Gastroesophageal sphincter (tissue), 4 donors: ENCODE results near the gene KIF13A. TPM values are rescaled to one million over a fixed set of nuclear protein-coding genes. Genes with fewer than 3 reads are reported as not detected.

Experiments
- ATAC-seq: fragments of 150-250 bp; one replicate; pipeline ENCODE4 v1.9.1; 2016; ENCODE audit warnings: mild to moderate bottlenecking, moderate library complexity
- H3K27ac ChIP-seq, 4 donors: fragments of 200-600 bp; sonication (generic) in 3 of 4; 1 replicate in 3 of 4; 2 replicates in 1 of 4; pipeline ENCODE4 v1.5.1; 2016 to 2019
- H3K27me3 ChIP-seq: fragments of 200-600 bp; sonication (generic); one replicate; pipeline ENCODE4 v1.5.1; 2019
- H3K36me3 ChIP-seq, 2 donors: fragments of 200-600 bp; sonication (generic); one replicate each; pipeline ENCODE4 v1.5.1; 2019; ENCODE audit warnings: control low read depth in 1 of 2
- H3K4me1 ChIP-seq, 3 donors: fragments of 200-600 bp; sonication (generic); 1 replicate in 2 of 3; 2 replicates in 1 of 3; pipeline ENCODE4 v1.5.1; 2016 to 2019; ENCODE audit warnings: control low read depth in 2 of 3
- H3K4me3 ChIP-seq, 2 donors: fragments of 200-600 bp; sonication (generic); one replicate each; pipeline ENCODE4 v1.5.1; 2019; ENCODE audit warnings: mild to moderate bottlenecking in 1 of 2, moderate library complexity in 1 of 2
- H3K9me3 ChIP-seq, 3 donors: fragments of 200-600 bp; sonication (generic); one replicate each; pipeline ENCODE4 v1.5.1; 2017 to 2019; ENCODE audit warnings: control low read depth in 2 of 3
- EP300 ChIP-seq: sonication (generic); formaldehyde crosslinking; IDR thresholded peaks from one replicate; pipeline ENCODE4 v1.6.1; 2017; ENCODE audit warnings: antibody characterized with exemption, mild to moderate bottlenecking
- POLR2A ChIP-seq, 2 donors: fragments of 450-650 bp; IDR thresholded peaks; one replicate each; pipeline ENCODE4 v1.6.1; 2017; ENCODE audit warnings: antibody characterized with exemption in 2 of 2, mild to moderate bottlenecking in 2 of 2, moderate library complexity in 1 of 2
- POLR2AphosphoS5 ChIP-seq: sonication (generic); formaldehyde crosslinking; IDR thresholded peaks from one replicate; pipeline ENCODE4 v1.6.1; 2017; ENCODE audit warnings: antibody characterized with exemption
- WGBS, 2 donors: methylation state at CpG; one replicate each; pipeline ENCODE4 v1.1.5; 2018; ENCODE audit warnings: low coverage in 1 of 2; 5-methylcytosine and 5-hydroxymethylcytosine counted together
- total RNA-seq, 4 donors: library from RNA; depleted of rRNA; stranded (reverse); fragments of >200 nt; gene quantifications; one replicate each; pipeline ENCODE4 v1.1.0, GENCODE V29; 2016
- TF ChIP-seq, protein P1 (sequence below), 4 experiments: fragments of 200-600 bp in 2 of 4; fragments of 450-650 bp in 2 of 4; sonication (generic) in 1 of 4; IDR thresholded peaks; one replicate each; pipeline ENCODE4 v1.5.1; 2017 to 2019; ENCODE audit warnings: antibody characterized with exemption in 4 of 4, mild to moderate bottlenecking in 2 of 4, moderate library complexity in 2 of 4

KIF13A gene
- total RNA-seq, 4 donors from 2014 or later, result 67.7 to 98.9 (median 84.1) TPM

DNA sequence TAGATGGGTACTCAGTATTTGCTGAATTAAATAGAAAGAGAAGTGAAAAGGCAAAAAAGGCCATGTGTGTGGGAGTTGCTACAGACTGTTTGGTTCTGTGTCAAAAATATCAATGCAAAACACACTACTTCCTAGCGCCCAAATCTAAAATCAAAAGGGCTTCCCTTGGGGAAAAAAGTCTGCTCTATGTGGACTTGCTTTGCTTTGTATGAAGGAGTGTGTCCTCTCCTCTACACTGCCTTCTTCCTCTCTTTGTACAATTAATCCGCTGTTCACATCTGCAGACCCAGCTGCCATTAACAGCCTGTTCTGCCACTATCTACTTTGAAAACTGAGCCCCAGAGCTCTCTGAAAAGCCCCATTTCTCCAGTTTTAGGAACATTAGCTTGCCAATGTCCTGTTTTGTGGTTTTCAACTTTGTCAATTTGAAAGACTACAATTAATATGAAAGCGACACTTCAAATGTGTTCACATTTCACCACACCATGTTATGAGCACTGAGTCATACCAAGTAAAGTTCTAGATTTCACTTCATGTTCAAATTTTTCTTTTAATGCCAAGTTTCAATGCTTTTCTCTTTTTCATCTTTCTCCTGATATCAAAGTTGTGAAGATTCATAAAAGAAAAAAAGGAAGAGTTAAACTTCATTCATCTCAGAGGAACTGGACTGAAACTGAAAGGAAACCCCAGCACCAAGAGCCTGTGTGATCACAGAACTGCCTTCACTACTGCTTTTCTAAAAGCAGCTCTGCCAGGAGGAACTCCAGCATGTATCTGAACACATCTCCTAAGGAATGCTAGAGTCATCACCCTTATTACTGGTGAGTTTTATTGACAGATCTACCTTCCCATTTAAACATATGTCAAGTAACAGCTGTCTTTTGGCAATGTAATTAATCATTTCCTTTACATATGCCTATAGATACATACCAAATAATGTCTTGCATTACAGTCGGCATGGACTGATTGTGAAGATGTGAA is 102.6 kb downstream of the KIF13A start:
- H3K9me3 ChIP-seq, result no peaks in the 10 kb centered on the region
- 59 to 85% methylated on average over 3 to 4 of the region's 4 CpGs for WGBS, 2 donors
- peaks cover 0 to 54% (median 0%) of the 10 kb centered on the region in 3 donors for H3K4me1 ChIP-seq
- no peaks in the 10 kb centered on the region for H3K27me3 ChIP-seq
- H3K4me3 ChIP-seq, result no peak overlapping the region
- TF ChIP-seq, protein P1, sequence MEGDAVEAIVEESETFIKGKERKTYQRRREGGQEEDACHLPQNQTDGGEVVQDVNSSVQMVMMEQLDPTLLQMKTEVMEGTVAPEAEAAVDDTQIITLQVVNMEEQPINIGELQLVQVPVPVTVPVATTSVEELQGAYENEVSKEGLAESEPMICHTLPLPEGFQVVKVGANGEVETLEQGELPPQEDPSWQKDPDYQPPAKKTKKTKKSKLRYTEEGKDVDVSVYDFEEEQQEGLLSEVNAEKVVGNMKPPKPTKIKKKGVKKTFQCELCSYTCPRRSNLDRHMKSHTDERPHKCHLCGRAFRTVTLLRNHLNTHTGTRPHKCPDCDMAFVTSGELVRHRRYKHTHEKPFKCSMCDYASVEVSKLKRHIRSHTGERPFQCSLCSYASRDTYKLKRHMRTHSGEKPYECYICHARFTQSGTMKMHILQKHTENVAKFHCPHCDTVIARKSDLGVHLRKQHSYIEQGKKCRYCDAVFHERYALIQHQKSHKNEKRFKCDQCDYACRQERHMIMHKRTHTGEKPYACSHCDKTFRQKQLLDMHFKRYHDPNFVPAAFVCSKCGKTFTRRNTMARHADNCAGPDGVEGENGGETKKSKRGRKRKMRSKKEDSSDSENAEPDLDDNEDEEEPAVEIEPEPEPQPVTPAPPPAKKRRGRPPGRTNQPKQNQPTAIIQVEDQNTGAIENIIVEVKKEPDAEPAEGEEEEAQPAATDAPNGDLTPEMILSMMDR (IDR thresholded peaks at IDR 0.05), result no peak
- no peak for TF ChIP-seq POLR2A (IDR thresholded peaks at IDR 0.05)
- no peak for TF ChIP-seq EP300
- no peak for TF ChIP-seq POLR2AphosphoS5
- H3K27ac ChIP-seq, result peak overlapping the region in 2 of 4 donors; percentile 5 to 22
- H3K36me3 ChIP-seq, result no peaks in the 10 kb centered on the region
- no peak for ATAC-seq

DNA sequence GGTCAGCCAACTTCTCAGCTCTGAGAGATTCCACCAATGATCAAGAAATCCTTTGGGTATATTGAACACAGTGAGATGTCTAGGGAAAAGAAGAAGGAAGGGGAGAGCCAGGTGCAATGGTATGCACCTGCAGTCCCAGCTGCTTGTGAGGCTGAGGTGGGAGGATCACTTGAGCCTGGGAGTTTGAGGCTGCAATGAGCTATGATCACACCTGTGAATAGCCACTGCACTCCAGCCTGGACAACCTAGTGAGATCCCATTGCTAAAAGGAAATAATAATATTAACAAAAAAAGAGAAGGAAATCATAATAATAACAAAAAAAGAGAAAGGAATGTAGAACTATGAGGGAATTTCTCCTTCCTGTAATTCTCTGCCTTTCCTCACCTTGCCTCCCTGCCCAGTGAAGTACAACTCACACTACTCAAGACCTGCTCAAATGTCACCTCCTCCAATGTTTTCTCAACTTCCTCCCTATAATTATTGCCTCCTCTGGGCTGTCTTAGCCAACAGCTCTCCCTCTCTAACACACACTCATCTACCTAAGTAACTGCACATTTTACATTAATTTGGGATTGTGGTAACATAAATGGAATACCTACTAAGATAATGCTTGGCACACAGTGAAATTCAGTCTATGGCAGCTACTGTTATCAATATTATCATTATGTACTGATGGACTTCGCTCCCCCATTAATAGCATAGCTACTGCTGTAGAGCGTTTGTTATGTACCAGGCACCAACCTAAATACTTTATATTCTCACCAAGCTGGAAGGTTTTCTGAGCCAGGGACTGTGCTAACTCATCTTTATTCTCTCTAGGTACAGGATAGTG is 103.6 kb downstream of the KIF13A start:
- no peak for ATAC-seq
- H3K4me1 ChIP-seq, result peaks cover 5 to 63% (median 6%) of the 10 kb centered on the region in 3 donors
- H3K27ac ChIP-seq, result no peak overlapping the region
- no peak for TF ChIP-seq EP300
- no peak for TF ChIP-seq POLR2A (IDR thresholded peaks at IDR 0.05)
- no peak for TF ChIP-seq POLR2AphosphoS5
- 57 to 93% methylated on average over 1 to 2 of the region's 2 CpGs for WGBS, 2 donors
- no peak overlapping the region for H3K4me3 ChIP-seq
- H3K9me3 ChIP-seq, result no peaks in the 10 kb centered on the region
- no peaks in the 10 kb centered on the region for H3K36me3 ChIP-seq
- H3K27me3 ChIP-seq, result no peaks in the 10 kb centered on the region

DNA sequence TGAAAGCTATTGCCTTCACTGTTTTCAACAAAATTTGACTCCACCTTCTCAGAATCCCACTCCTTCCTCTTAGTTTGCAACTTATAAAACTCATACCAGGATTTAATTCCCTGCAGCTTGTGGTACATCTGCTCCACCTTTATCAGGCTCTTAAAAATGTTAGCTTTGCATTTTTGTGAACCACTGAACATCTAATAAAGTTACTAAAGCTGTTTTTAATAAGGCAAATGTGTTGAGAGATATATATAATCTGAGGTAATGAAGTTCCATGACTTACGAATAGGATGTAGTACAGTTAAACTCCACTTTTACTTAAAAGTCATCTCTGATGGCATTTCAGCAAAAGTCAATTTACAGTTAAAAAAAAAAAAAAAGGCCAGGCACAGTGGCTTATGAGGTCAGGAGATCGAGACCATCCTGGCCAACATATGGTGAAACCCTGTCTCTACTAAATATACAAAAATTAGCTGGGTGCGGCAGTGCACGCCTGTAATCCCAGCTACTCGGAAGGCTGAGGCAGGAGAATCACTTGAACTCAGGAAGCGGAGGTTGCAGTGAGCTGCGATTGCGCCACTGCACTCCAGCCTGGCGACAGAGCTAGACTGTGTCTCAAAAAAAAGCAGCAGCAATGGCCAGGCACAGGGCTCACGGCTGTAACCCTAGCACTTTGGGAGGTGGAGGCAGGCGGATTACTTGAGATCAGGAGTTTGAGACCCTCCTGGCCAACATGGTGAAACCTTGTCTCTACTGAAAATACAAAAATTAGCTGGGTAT is 106.2 kb downstream of the KIF13A start:
- TF ChIP-seq EP300 (no peak), POLR2AphosphoS5 (no peak), POLR2A (IDR thresholded peaks at IDR 0.05) (no peak)
- TF ChIP-seq, protein P1 (IDR thresholded peaks at IDR 0.05), result no peak
- no peak for ATAC-seq
- 87 to 100% methylated on average over 2 to 4 of the region's 11 CpGs for WGBS, 2 donors

DNA sequence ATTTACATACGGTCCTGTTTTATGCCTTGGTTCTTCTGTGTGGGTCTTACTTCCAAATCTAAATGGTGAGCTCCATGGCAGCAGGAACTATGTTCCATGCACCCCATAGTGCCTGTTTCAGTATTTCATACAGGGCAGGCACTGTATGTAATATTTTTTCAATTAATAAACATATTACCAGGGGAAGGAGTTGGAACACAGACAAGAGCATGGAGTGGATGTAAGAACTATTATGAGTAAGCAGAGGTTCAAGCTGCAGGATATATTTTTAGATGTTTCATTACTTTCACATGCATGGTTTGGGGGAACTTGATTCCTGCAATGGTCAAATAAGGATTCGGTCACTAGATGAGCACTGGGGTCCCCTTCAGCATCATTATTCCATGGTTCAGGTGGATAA is 108.3 kb downstream of the KIF13A start:
- Histone ChIP-seq H3K27ac (peak overlapping the region in 3 of 4 donors; percentile 46 to 63 (median 54)), H3K36me3 (no peaks in the 10 kb centered on the region), H3K9me3 (no peaks in the 10 kb centered on the region), H3K4me3 (no peak overlapping the region), H3K4me1 (peaks cover 11 to 66% (median 14%) of the 10 kb centered on the region in 3 donors), H3K27me3 (no peaks in the 10 kb centered on the region)
- no peak for ATAC-seq
- 50 to 53% methylated on average over 2 of the region's 2 CpGs for WGBS, 2 donors
- TF ChIP-seq POLR2AphosphoS5, result no peak
- no peak for TF ChIP-seq EP300
- no peak for TF ChIP-seq POLR2A (IDR thresholded peaks at IDR 0.05)
- TF ChIP-seq, protein P1 (IDR thresholded peaks at IDR 0.05), result no peak

More for the DNA sequence above, 106.2 kb downstream of the KIF13A start:
- Histone ChIP-seq H3K36me3 (no peaks in the 10 kb centered on the region), H3K4me1 (peaks cover 9 to 79% (median 11%) of the 10 kb centered on the region in 3 donors), H3K9me3 (no peaks in the 10 kb centered on the region), H3K27me3 (no peaks in the 10 kb centered on the region), H3K27ac (no peak overlapping the region), H3K4me3 (no peak overlapping the region)
